CD4-positive, alpha-beta T cell treated with Interferon gamma for 1 hour (primary cell): ENCODE results near the gene GARIN3.

ENCODE experiments used
- DNase-seq: peaks from one replicate; pipeline ENCODE4 v3.0.0-alpha.2; 2020

The GARIN3 gene

GRCh38 chr5:157142317-157143126 lies 23.5 kb downstream of the GARIN3 start, which contains the start of gene MED7:
MED7 (minus strand) TSS chr5:157142865; CDS start chr5:157139431, 3,434 bp downstream.
- peak; percentile 97 for DNase-seq

GRCh38 chr5:157137691-157138090 lies 28.4 kb downstream of the GARIN3 start:
- DNase-seq, result no peak

- DNase-seq, result no peak
These were observed 33.8 kb downstream of the GARIN3 start for GRCh38 chr5:157132281-157132612.

GRCh38 chr5:157130925-157131324 lies 35.1 kb downstream of the GARIN3 start:
- no peak for DNase-seq

- DNase-seq, result no peak
These were observed 44.4 kb downstream of the GARIN3 start for GRCh38 chr5:157121709-157122108.

GRCh38 chr5:157120102-157120501 lies 46.0 kb downstream of the GARIN3 start:
- DNase-seq, result no peak

GRCh38 chr5:157116483-157116954 lies 49.5 kb downstream of the GARIN3 start:
- DNase-seq, result no peak

GRCh38 chr5:157115502-157115901 lies 50.6 kb downstream of the GARIN3 start:
- DNase-seq, result no peak

GRCh38 chr5:157115012-157115411 lies 51.1 kb downstream of the GARIN3 start:
- DNase-seq, result no peak

GRCh38 chr5:157113002-157113401 lies 53.1 kb downstream of the GARIN3 start:
- DNase-seq, result peak; percentile 55
